Right hindlimb (tissue), 1 donor: Measurements from ENCODE around the gene DMC1.
A peak's percentile ranks its signal among the peaks of the same experiment; 100 is the strongest.

Experiments used
- DNase-seq: peaks from one replicate; pipeline ENCODE4 v3.0.0-alpha.2; 2018

Gene DMC1

GRCh38 chr22:38566726-38567504 is 3.1 kb downstream of the DMC1 start:
- no peak for DNase-seq

- no peak for DNase-seq
Observed at GRCh38 chr22:38565441-38565840, 4.5 kb downstream of the DMC1 start.

GRCh38 chr22:38564669-38565068 is 5.3 kb downstream of the DMC1 start:
- DNase-seq, result no peak

GRCh38 chr22:38554281-38554680 is 15.7 kb downstream of the DMC1 start:
- DNase-seq, result no peak

GRCh38 chr22:38549101-38549894 is 20.7 kb downstream of the DMC1 start:
- no peak for DNase-seq

- no peak for DNase-seq
Observed at GRCh38 chr22:38540701-38541100, 29.3 kb downstream of the DMC1 start.

- no peak for DNase-seq
Observed at GRCh38 chr22:38531251-38531938, 38.6 kb downstream of the DMC1 start.

- no peak for DNase-seq
Observed at GRCh38 chr22:38524429-38524828, 45.6 kb downstream of the DMC1 start.

- no peak for DNase-seq
Observed at GRCh38 chr22:38523479-38523878, 46.5 kb downstream of the DMC1 start.

GRCh38 chr22:38523029-38523428 is 47.0 kb downstream of the DMC1 start:
- no peak for DNase-seq

- no peak for DNase-seq
Observed at GRCh38 chr22:38519453-38520250, 50.3 kb downstream of the DMC1 start.

- DNase-seq, result no peak
Observed at GRCh38 chr22:38518620-38519019, 51.4 kb downstream of the DMC1 start.

GRCh38 chr22:38513063-38513462 is 56.9 kb downstream of the DMC1 start:
- DNase-seq, result no peak

- no peak for DNase-seq
Observed at GRCh38 chr22:38510416-38510970, 59.5 kb downstream of the DMC1 start.

- peak; percentile 97 for DNase-seq
Observed at GRCh38 chr22:38506118-38506962, 63.6 kb downstream of the DMC1 start, which contains the start of gene DDX17. Gene DDX17 (minus strand): TSS chr22:38506311.

GRCh38 chr22:38505541-38506117 is 64.4 kb downstream of the DMC1 start:
- peak; percentile 83 for DNase-seq

- DNase-seq, result peak; percentile 46
Observed at GRCh38 chr22:38504731-38505540, 65.0 kb downstream of the DMC1 start.

- no peak for DNase-seq
Observed at GRCh38 chr22:38503021-38503420, 67.0 kb downstream of the DMC1 start.

- DNase-seq, result no peak
Observed at GRCh38 chr22:38501797-38502672, 67.9 kb downstream of the DMC1 start.
